ENCODE data around the gene AXIN1.
"Not testable (repeated sequence)": the region's sequence is repeated elsewhere in the genome, so short reads cannot be mapped to it uniquely, and the experiment has no call there.

Gene AXIN1

GRCh38 chr16:369866-370436, 17.4 kb upstream of the AXIN1 start:
- Histone ChIP-seq H3K36me3 (ENCODE audit: control insufficient read depth, insufficient read depth, low read length) (peaks cover 50% of the 10 kb centered on the region), H3K4me1 (ENCODE audit: control insufficient read depth, insufficient read depth, low read length, poor library complexity, severe bottlenecking) (peaks cover 21% of the 10 kb centered on the region), H3K9me3 (ENCODE audit: control insufficient read depth, low read length) (no peaks in the 10 kb centered on the region), H3K27ac (ENCODE audit: insufficient read depth, low read length, poor library complexity, severe bottlenecking) (peak overlapping the region; percentile 18), H3K4me3 (ENCODE audit: insufficient read depth, low read depth, low read length, poor library complexity, severe bottlenecking) (peak overlapping the region; percentile 37), H3K27me3 (replicated peaks; ENCODE audit: control insufficient read depth, insufficient read depth, low read length, poor library complexity, severe bottlenecking) (no peaks in the 10 kb centered on the region)
- DNase-seq: no peak

GRCh38 chr16:369275-369865, 16.8 kb upstream of the AXIN1 start:
- no peak for DNase-seq
- H3K9me3 ChIP-seq (ENCODE audit: control insufficient read depth, low read length): no peaks in the 10 kb centered on the region
- H3K36me3 ChIP-seq (ENCODE audit: control insufficient read depth, insufficient read depth, low read length): peaks cover 44% of the 10 kb centered on the region
- peaks cover 21% of the 10 kb centered on the region for H3K4me1 ChIP-seq (ENCODE audit: control insufficient read depth, insufficient read depth, low read length, poor library complexity, severe bottlenecking)
- no peak overlapping the region for H3K27ac ChIP-seq (ENCODE audit: insufficient read depth, low read length, poor library complexity, severe bottlenecking)
- no peaks in the 10 kb centered on the region for H3K27me3 ChIP-seq (replicated peaks; ENCODE audit: control insufficient read depth, insufficient read depth, low read length, poor library complexity, severe bottlenecking)
- no peak overlapping the region for H3K4me3 ChIP-seq (ENCODE audit: insufficient read depth, low read depth, low read length, poor library complexity, severe bottlenecking)

- no peaks in the 10 kb centered on the region for H3K27me3 ChIP-seq (replicated peaks; ENCODE audit: control insufficient read depth, insufficient read depth, low read length, poor library complexity, severe bottlenecking)
- H3K36me3 ChIP-seq (ENCODE audit: control insufficient read depth, insufficient read depth, low read length): peaks cover 36% of the 10 kb centered on the region
- no peak for DNase-seq
- H3K4me3 ChIP-seq (ENCODE audit: insufficient read depth, low read depth, low read length, poor library complexity, severe bottlenecking): no peak overlapping the region
- no peaks in the 10 kb centered on the region for H3K9me3 ChIP-seq (ENCODE audit: control insufficient read depth, low read length)
- peaks cover 21% of the 10 kb centered on the region for H3K4me1 ChIP-seq (ENCODE audit: control insufficient read depth, insufficient read depth, low read length, poor library complexity, severe bottlenecking)
- H3K27ac ChIP-seq (ENCODE audit: insufficient read depth, low read length, poor library complexity, severe bottlenecking): no peak overlapping the region
These were observed 16.1 kb upstream of the AXIN1 start for GRCh38 chr16:368388-369158.

GRCh38 chr16:367333-367903, 14.9 kb upstream of the AXIN1 start:
- Histone ChIP-seq H3K27ac (ENCODE audit: insufficient read depth, low read length, poor library complexity, severe bottlenecking) (no peak overlapping the region), H3K4me3 (ENCODE audit: insufficient read depth, low read depth, low read length, poor library complexity, severe bottlenecking) (no peak overlapping the region), H3K36me3 (ENCODE audit: control insufficient read depth, insufficient read depth, low read length) (peaks cover 34% of the 10 kb centered on the region), H3K9me3 (ENCODE audit: control insufficient read depth, low read length) (no peaks in the 10 kb centered on the region), H3K27me3 (replicated peaks; ENCODE audit: control insufficient read depth, insufficient read depth, low read length, poor library complexity, severe bottlenecking) (no peaks in the 10 kb centered on the region), H3K4me1 (ENCODE audit: control insufficient read depth, insufficient read depth, low read length, poor library complexity, severe bottlenecking) (peaks cover 21% of the 10 kb centered on the region)
- DNase-seq: no peak

- Histone ChIP-seq H3K4me3 (ENCODE audit: insufficient read depth, low read depth, low read length, poor library complexity, severe bottlenecking) (no peak overlapping the region), H3K4me1 (ENCODE audit: control insufficient read depth, insufficient read depth, low read length, poor library complexity, severe bottlenecking) (peaks cover 28% of the 10 kb centered on the region), H3K27ac (ENCODE audit: insufficient read depth, low read length, poor library complexity, severe bottlenecking) (no peak overlapping the region), H3K36me3 (ENCODE audit: control insufficient read depth, insufficient read depth, low read length) (peaks cover 29% of the 10 kb centered on the region), H3K27me3 (replicated peaks; ENCODE audit: control insufficient read depth, insufficient read depth, low read length, poor library complexity, severe bottlenecking) (no peaks in the 10 kb centered on the region), H3K9me3 (ENCODE audit: control insufficient read depth, low read length) (no peaks in the 10 kb centered on the region)
- DNase-seq: no peak
These were observed 14.0 kb upstream of the AXIN1 start for GRCh38 chr16:366476-366875.

GRCh38 chr16:364595-365491, 12.3 kb upstream of the AXIN1 start:
- DNase-seq: no peak
- no peaks in the 10 kb centered on the region for H3K9me3 ChIP-seq (ENCODE audit: control insufficient read depth, low read length)
- peaks cover 18% of the 10 kb centered on the region for H3K4me1 ChIP-seq (ENCODE audit: control insufficient read depth, insufficient read depth, low read length, poor library complexity, severe bottlenecking)
- H3K4me3 ChIP-seq (ENCODE audit: insufficient read depth, low read depth, low read length, poor library complexity, severe bottlenecking): no peak overlapping the region
- H3K27me3 ChIP-seq (replicated peaks; ENCODE audit: control insufficient read depth, insufficient read depth, low read length, poor library complexity, severe bottlenecking): no peaks in the 10 kb centered on the region
- no peak overlapping the region for H3K27ac ChIP-seq (ENCODE audit: insufficient read depth, low read length, poor library complexity, severe bottlenecking)
- peaks cover 27% of the 10 kb centered on the region for H3K36me3 ChIP-seq (ENCODE audit: control insufficient read depth, insufficient read depth, low read length)

- Histone ChIP-seq H3K4me1 (ENCODE audit: control insufficient read depth, insufficient read depth, low read length, poor library complexity, severe bottlenecking) (peaks cover 8% of the 10 kb centered on the region), H3K36me3 (ENCODE audit: control insufficient read depth, insufficient read depth, low read length) (peaks cover 26% of the 10 kb centered on the region), H3K9me3 (ENCODE audit: control insufficient read depth, low read length) (no peaks in the 10 kb centered on the region), H3K4me3 (ENCODE audit: insufficient read depth, low read depth, low read length, poor library complexity, severe bottlenecking) (no peak overlapping the region), H3K27ac (ENCODE audit: insufficient read depth, low read length, poor library complexity, severe bottlenecking) (no peak overlapping the region), H3K27me3 (replicated peaks; ENCODE audit: control insufficient read depth, insufficient read depth, low read length, poor library complexity, severe bottlenecking) (no peaks in the 10 kb centered on the region)
- no peak for DNase-seq
These were observed 11.4 kb upstream of the AXIN1 start for GRCh38 chr16:363766-364490.

- Histone ChIP-seq H3K36me3 (ENCODE audit: control insufficient read depth, insufficient read depth, low read length) (peaks cover 19% of the 10 kb centered on the region), H3K4me3 (ENCODE audit: insufficient read depth, low read depth, low read length, poor library complexity, severe bottlenecking) (no peak overlapping the region), H3K4me1 (ENCODE audit: control insufficient read depth, insufficient read depth, low read length, poor library complexity, severe bottlenecking) (peaks cover 8% of the 10 kb centered on the region), H3K9me3 (ENCODE audit: control insufficient read depth, low read length) (no peaks in the 10 kb centered on the region), H3K27me3 (replicated peaks; ENCODE audit: control insufficient read depth, insufficient read depth, low read length, poor library complexity, severe bottlenecking) (no peaks in the 10 kb centered on the region), H3K27ac (ENCODE audit: insufficient read depth, low read length, poor library complexity, severe bottlenecking) (no peak overlapping the region)
- no peak for DNase-seq
These were observed 10.7 kb upstream of the AXIN1 start for GRCh38 chr16:363110-363765.

GRCh38 chr16:362702-362999, 10.1 kb upstream of the AXIN1 start:
- DNase-seq; H3K9me3 ChIP-seq (ENCODE audit: control insufficient read depth, low read length); H3K27me3 ChIP-seq (replicated peaks; ENCODE audit: control insufficient read depth, insufficient read depth, low read length, poor library complexity, severe bottlenecking); H3K27ac ChIP-seq (ENCODE audit: insufficient read depth, low read length, poor library complexity, severe bottlenecking); H3K4me3 ChIP-seq (ENCODE audit: insufficient read depth, low read depth, low read length, poor library complexity, severe bottlenecking): not testable (repeated sequence)
- Histone ChIP-seq H3K4me1 (ENCODE audit: control insufficient read depth, insufficient read depth, low read length, poor library complexity, severe bottlenecking) (peaks cover 11% of the 10 kb centered on the region), H3K36me3 (ENCODE audit: control insufficient read depth, insufficient read depth, low read length) (peaks cover 13% of the 10 kb centered on the region)

Measured in effector memory CD4-positive, alpha-beta T cell (primary cell).